NCI-H2171 treated with DMSO at 0.1 percent for 48 hours (cell line): Measurements from ENCODE around the gene GALM.
"Not testable (repeated sequence)": the region's sequence is repeated elsewhere in the genome, so short reads cannot be mapped to it uniquely, and the experiment has no call there.

ENCODE experiments used
- DNase-seq: peaks from one replicate; lab custom pipeline; 2025; lab: John Stamatoyannopoulos, UW

Gene GALM

DNA sequence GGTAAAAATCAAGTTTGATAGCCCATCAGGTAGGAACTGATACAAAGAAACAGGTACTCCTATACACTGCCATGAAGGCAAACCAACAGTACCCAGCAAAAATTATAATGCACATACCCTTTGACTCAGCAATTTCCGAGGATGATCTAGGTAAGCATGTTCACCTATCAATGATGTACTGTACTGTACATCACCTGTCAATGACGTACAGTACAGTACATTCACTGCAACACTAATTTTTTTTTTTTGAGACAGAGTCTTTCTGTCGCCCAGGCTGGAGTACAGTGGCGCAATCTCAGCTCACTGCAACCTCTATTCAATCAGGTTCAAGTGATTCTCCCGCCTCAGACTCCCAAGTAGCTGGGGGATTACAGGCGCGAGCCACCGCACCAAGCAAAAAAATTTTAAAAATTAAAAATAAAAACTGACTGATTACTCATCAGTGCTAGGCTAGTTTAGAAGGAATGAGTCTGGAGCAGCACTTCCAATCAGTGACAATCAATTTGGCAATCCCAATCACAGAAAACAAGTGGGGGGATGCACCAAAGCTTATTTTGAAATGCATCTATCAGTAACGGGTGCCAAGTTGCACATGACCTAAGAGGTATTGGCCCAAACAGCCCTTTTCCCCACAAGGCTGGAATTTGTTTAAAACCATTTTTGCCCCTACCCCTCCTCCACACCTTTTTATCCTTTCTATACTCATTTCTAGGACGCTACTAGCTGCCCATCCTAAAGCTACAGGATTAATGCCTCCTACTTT lies 77.1 kb downstream of the GALM start:
- DNase-seq = no peak

DNA sequence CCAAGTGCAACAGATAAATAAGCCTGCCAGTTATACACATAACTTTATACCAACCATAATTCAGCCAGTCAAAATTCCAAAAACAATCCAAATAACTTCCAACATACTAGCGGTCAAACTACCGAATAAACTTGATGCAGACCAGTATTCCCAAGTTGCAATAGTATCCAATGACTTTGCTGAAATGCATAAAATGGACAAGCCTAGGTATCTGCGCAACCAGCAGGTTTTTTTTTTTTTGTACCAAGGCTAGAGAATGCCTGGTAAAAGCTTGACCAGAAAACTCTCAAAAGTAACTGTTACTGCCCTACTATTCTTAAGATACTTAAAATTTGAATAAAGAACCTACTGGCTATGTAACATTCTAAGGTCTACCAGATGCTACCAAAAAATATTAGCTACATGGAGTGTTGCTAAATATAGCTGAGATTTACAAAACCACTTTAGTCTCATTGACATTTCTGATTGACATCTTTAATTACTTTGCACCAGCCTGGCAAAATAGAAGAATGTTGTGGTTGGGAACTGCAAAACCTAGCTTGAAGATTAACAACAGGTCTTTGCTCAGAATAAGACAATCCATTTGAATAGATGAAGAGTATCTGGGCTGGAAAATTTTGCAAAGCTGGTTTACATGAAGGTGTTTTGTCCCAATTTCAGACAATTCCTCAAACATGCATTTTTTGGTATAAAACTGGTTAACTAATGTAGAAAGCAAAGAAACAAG lies 77.9 kb downstream of the GALM start:
- no peak for DNase-seq

DNA sequence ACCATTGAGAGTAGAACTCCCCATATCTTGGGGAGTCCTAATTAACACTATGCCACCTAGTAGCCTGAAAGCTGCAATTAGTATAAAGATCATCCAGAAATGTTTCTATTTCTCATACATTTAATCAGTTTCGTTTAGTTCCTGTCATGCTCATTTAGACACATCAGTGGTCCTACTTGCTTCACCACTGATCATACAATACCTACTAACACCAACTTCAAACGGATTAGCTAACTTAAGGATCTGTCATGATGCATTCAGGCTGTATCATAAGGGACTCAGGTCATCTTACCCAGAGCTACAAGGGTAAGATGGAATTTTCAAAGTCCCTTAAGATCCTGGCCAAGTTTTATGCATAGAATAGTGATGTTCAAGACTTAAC lies 78.5 kb downstream of the GALM start:
- DNase-seq = no peak

DNA sequence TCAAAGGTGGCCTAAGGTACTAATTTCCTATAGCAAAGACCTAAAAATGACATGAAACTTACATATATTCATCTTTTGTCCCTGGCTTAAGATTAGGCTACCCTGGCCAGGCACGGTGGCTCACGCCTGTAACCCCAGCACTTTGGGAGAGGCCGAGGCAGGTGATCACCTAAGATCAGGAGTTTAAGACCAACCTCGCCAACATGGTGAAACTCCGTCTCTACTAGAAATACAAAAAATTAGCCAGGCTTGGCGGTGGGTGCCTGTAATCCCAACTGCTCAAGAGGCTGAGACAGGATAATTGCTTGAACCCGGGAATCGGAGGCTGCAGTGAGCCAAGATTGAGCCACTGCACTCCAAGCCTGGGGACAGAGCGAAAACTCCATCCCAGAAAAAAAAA lies 79.4 kb downstream of the GALM start:
- no peak for DNase-seq

DNA sequence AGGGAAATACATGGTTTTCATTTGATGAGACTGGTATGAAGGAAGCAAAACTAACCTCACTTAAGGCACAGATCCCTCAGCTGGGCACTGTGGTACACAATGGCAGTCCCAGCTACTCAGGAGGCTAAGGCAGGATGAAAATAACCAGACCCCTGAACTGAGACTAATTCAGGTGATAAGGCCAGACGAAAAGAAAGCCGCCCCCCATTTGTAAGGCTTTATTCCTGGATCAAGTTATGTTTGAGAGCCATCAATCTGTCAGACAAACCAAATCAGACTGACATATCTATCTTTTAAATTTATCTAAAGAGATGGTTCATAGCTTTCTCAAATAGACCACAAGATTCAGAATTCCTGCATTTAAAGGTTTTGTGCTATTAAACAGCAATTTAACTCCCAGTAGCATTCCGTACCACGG lies 81.1 kb downstream of the GALM start:
- no peak for DNase-seq

DNA sequence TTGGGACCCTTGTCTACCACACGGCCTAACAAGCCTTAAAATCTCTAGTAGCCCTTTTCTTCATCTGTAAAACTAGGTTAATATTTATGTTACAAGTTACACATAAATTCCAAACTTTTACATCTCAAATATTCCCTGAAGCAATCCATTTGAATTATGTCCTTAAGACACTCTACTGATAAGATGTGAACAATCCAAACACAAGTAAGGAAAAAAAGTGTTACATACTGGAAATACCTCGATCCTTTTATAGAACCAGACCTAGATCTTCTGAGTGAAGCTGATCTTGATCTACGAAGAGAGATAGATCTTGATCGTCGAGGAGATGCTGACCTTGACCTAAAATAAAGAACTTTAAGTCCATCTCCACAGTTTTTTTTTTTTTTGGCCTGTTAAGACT lies 81.9 kb downstream of the GALM start:
- no peak for DNase-seq

DNA sequence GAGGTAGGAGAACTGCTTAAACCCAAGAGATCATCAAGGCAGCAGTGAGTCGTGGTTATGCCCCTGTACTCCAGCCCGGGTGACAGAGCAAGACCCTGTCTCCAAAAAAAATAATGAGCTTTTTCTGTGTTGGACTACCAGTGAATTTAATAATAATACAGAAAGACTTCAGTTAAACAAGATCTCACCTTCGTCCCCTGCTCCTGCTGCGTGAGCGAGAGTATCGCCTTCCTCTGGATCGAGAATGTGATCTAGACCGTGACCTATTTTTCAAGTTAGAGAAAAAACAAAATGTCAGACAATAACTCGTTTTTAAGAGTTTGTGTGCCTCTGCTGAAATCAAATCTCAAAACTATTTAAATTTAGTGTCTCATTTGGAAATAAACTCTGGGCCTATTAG lies 82.5 kb downstream of the GALM start:
- no peak for DNase-seq

DNA sequence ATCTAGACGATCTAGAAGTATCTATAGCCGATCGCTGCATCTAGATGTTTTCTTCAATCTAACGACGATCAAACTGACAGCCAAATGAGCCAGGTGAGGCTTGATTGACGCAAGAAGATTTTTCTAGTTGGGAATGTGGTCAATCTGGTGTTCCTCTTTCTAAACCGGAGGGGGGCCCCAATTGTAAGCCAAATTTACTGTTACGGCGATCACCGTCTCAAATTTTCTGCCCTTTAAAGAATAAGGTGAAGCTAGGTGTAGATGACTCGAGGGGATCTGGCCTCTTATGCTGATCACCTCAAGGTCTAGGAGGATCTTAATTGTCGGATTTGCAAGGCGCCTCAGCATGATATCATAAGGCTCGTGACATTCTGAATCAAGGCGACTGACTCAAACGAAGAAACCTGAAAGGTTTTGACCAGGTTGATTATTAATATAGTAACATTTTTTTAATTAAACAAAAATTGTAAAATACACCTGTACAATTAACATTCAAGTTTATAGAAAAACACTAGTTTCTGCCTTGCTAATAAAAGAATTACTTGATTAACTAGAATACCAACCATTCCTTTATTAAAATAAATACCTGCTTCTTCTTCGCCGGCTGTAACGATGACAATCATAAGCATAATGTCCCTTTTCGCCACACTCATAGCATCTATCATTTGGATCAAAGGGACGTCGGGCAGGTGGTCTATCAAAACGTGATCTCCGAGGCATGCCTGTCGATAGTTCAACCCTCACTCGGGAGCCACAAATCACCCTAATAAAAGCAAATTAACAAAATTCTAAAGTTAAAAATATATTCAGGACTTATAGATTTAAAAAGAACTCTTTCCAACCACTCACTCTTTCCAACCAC lies 83.3 kb downstream of the GALM start:
- DNase-seq = no peak

DNA sequence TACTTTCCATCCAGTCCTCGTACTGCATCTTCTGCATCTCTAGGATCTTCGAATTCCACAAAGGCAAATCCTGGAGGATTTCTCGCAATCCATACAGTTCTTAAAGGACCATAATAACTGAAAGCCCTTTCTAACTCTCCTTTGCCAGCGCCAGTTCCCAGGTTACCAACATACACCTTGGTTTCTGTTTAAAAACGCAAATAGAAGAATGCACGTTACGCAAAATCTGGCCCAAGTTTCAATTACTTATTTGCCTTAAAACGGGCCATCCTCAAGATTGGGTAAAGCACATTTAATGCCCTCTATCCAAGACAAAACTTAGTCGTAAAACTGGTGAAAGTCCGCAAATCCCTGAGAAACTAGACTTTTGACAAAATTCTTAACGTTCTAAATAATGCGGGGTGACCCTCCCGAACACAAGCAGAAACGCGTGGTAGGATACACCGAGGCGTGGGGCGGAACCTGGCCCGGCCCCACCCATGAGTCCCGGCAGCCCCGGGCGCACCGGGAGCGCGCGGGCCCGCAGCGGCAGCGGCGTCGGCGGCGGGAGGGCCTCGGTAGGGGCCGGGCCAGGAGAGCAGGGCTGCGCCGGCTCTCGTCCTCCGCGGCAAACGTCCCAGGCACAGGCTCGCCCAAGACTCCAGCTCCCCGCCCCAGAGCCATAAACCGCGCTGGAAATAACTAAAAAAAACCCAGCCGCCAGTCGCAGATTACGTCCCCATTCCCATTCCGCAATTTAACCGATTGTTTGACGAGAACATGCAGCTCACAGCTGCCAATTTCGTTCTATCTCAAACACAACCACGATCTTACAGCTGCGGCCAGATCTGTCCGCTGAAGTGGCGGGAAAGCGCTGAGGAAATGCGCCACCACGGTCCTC lies 84.3 kb downstream of the GALM start:
- DNase-seq = no peak

DNA sequence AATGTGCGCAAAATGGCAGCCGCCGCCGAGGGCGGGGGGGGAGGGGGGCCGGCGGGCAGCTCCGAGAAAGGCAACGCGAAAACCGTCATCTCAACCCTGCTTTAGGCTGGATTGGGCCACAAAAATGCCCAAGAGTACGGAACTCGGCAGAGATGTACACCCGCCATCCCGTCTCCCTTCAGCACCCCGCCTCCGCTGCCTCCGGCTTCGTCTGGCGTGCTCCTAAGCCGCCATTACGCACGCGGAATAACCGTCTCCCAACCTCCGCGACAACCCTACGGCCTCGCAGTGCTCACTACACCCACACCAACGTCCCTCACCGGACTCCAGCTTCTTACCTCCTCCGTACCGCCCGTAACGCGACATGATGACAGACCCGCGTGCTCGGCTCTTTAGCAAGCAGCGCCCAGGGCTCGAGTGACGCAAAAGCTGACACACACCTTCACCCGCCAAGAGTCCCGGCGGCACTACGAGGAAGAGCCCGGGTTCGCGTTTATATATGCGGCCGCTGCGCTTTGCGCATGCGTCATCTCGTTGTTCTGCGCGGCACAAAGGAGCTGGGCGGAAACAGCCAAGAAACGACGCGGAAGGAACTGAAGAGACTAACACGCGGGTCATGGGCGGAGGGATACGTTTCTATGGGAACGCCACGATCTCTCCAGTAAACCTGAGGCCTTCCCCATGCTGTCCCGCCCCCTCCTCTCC lies 85.1 kb downstream of the GALM start, which contains the start of gene SRSF7:
SRSF7 (minus strand) TSS at position 471 of the 705 bp plus-strand sequence; CDS start at position 366, 105 bp downstream.
- peak; percentile 98 for DNase-seq

DNA sequence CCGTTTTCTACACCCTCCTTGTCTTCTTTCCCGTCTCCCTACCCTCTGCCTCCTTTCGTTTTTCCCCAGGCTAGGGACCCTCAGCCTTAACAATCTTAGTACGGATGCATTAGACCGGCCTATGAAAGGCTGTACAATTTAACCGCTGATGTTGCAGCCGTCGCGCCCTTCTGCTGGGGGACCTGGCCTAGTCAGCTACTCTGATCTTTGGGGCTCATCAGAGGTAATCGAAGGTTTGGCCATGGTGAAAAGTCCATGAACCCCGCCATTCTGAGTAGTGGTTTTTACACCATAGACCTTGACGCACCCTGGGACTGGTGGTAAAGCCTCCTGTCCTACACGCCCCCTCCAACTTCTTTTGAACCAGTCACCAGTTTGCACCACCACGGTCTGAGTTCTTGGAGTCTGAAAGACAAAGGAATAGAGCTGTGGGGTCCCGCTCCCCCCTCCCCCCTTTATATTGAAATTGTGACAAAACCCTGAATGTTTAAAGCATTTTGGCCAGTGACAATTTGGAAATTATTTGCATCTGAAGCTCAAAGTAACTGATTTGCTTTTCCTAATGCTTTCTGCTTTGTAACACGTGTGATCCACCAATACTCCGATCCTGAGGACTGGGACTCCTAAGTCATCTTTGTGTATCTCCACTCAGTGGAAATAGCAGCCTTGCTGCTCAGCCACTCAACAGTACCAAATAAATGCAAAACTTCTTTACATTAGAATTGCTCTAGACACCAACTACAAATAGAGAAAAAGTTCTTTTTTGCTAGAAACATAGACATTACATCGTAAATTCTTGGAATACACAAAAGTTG lies 85.9 kb downstream of the GALM start:
- no peak for DNase-seq

DNA sequence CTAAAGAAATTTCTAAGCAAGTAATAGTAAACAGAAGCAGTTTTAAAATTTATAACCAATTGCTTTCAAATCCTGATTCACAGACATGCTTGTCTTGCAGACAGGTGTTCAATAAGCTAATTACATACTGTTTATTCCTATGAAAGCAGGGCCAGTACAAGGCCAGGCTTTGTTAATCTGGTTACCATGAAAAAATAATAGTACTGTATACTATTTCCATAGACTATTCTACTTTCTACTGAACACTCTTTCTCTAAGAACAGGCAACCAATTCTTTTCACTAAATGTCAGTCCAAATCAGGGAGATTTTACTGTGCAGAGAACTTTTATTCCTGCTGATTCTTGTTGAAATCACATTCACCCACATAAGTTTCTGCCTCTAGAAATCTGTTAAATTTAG lies 88.1 kb downstream of the GALM start:
- no peak for DNase-seq

DNA sequence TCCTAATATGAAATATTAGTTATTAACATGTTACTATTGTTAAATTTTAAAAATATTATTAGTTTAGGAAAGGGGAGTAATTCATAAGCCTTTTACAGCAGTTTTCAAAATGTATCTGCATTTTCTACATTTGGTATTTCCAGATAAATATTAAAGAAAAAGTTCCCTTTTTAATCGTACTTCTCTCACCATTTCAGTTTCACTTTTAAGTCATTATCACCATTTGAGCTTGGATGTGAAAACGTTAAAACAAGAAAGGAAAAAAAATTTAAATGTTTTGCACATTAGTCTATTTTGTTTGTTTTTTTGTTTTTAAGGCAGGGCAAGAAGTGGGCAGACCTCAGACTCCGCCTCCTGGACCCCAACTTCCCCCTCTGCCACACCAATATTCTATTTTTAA lies 88.6 kb downstream of the GALM start:
- no peak for DNase-seq

DNA sequence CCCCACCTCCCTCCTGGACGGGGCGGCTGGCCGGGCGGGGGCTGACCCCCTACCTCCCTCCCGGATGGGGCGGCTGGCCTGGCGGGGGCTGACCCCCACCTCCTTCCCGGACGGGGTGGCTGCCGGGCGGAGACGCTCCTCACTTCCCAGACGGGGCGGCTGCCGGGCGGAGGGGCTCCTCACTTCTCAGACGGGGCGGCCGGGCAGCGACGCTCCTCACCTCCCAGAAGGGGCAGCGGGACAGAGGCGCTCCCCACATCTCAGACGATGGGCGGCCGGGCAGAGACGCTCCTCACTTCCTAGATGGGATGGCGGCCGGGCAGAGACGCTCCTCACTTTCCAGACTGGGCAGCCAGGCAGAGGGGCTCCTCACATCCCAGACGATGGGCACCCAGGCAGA lies 90.0 kb downstream of the GALM start:
- DNase-seq = not testable (repeated sequence)

DNA sequence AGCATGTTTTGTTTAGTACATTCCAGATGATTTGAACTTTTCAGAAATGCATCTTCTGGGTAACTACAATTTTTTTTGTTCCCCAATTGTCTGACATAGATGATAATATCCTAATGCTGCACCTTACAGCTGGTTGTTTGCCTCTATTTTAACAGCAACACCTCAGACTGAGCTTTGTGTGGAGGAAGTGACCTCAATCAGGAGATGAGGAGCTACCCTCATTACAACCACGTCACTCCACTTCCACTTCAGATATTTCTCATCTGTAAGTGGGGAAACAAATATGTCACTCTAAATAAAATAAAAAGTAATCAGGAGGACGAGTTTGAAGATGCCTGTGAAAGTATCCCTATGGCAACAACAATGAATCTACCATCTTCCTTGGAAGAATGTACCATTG lies 97.3 kb downstream of the GALM start:
- DNase-seq = no peak

DNA sequence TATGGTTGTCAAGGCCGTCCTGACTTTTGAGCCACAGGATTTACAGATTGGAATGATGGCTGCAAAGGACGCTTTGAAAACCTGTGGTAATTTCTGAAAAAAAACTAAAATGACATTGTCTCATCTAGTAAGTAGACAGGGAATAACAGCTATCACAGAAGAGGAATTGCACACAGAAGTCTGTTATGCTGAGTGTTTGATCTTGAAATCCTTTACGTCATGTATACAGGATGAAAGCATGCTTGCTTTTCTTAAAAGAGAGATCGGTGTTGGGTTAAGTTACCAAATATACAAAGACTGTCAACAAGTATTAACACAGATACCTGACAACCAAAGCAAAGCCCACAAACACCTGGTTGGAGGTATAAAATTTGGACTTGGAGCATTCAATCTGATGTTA lies 97.8 kb downstream of the GALM start:
- no peak for DNase-seq

DNA sequence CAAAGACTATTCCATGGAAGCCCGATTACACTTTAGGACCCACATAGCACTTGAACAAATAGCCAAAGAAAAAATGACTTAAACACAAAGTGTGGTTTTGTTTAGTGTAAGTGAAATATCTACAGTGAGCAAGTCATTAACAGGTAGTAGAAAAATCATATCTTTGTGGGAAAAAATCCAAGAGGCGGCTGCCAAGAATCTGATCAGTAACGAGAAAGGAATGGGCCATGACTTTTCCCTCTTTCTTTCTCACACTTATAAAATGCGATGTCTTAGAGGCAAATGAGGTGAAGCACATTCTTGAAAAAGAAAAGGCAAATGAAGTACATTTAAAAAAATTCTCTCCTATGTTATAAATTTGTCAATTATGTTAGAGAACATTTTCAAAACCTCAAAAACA lies 99.2 kb downstream of the GALM start:
- no peak for DNase-seq

DNA sequence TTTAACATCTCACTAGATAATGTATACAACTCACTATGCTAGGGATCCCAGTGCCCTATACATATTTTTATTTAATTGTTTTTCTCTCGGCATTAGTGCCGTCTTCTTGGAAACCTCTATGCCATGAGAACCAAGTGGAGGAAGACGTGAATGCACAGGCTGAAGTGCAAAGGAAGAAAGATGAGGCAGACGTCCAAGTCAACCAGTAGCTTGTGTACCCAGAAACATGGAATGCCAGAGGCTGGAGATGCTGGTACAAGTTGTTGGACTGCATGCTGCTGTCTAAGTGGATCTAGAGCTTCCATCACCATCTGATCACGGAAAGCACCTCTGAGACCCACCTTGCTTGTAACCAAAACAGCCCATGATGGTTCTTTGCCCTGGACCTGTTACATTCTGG lies 99.6 kb downstream of the GALM start:
- DNase-seq = no peak

DNA sequence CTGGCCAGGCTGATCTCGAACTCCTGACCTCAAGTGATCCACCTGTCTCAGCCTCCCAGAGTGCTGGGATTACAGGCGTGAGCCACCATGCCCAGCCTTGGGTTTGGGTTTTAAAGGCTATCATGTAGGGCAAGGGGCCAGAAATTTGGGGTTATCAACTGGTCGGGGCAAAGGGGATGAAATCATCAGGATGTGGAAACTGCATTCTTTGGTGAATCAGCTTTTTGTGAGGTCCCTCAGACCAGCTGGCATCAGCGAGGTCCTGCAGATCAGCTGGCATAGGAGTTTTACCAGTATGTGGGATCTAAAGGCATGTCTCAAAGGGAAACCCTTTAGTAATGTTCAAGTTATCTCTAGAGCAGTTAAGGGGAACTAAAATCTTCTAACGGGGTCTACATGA lies 105.7 kb downstream of the GALM start:
- DNase-seq = no peak
